Trophoblast cell (in vitro differentiated cells and primary cell): ENCODE results near the gene ABR.

Experiments
- DNase-seq, 2 donors: peaks; one replicate each; pipeline ENCODE4 v3.0.0-alpha.2; 2016
- H2AFZ ChIP-seq: 2 replicates; pipeline ENCODE4 v1.6.1; 2013; ENCODE audit warnings: low read length, moderate library complexity, mild to moderate bottlenecking; ENCODE audit not compliant: insufficient read depth, poor library complexity
- H2AK5ac ChIP-seq: 2 replicates; pipeline ENCODE4 v1.6.1; 2013; ENCODE audit warnings: mild to moderate bottlenecking, low read length
- H2BK120ac ChIP-seq: 2 replicates; pipeline ENCODE4 v1.6.1; 2013; ENCODE audit warnings: low read length, mild to moderate bottlenecking, moderate library complexity; ENCODE audit not compliant: insufficient read depth, poor library complexity
- H2BK12ac ChIP-seq: 2 replicates; pipeline ENCODE4 v1.6.1; 2013; ENCODE audit warnings: mild to moderate bottlenecking, low read length, moderate library complexity
- H2BK5ac ChIP-seq: 2 replicates; pipeline ENCODE4 v1.6.1; 2013; ENCODE audit warnings: low read length, low read depth, moderate library complexity, mild to moderate bottlenecking; ENCODE audit not compliant: poor library complexity
- H3K14ac ChIP-seq: 2 replicates; pipeline ENCODE4 v1.6.1; 2013; ENCODE audit warnings: mild to moderate bottlenecking, low read length
- H3K18ac ChIP-seq: 2 replicates; pipeline ENCODE4 v1.6.1; 2013; ENCODE audit warnings: mild to moderate bottlenecking, low read length
- H3K23ac ChIP-seq: 2 replicates; pipeline ENCODE4 v1.6.1; 2013; ENCODE audit warnings: low read length
- H3K27ac ChIP-seq: 2 replicates; pipeline ENCODE4 v1.5.1; 2013; ENCODE audit warnings: low read depth, mild to moderate bottlenecking, inconsistent platforms, low read length, moderate library complexity
- H3K27me3 ChIP-seq: 2 replicates; pipeline ENCODE4 v1.6.1; 2013; ENCODE audit warnings: inconsistent platforms, mild to moderate bottlenecking, low read length, moderate library complexity; ENCODE audit not compliant: insufficient read depth
- H3K36me3 ChIP-seq, 2 experiments: 1 replicate in 1 of 2; 2 replicates in 1 of 2; pipeline ENCODE4 v1.6.1; 2013; ENCODE audit warnings: low read length in 2 of 2, mild to moderate bottlenecking in 2 of 2, moderate library complexity in 1 of 2; ENCODE audit not compliant: insufficient read depth in 2 of 2, control insufficient read depth in 1 of 2
- H3K4ac ChIP-seq: 2 replicates; pipeline ENCODE4 v1.6.1; 2013; ENCODE audit warnings: low read depth, mild to moderate bottlenecking, low read length, moderate library complexity
- H3K4me1 ChIP-seq, 2 experiments: 1 replicate in 1 of 2; 2 replicates in 1 of 2; pipeline ENCODE4 v1.6.1; 2013; ENCODE audit warnings: low read length in 2 of 2, mild to moderate bottlenecking in 2 of 2, moderate library complexity in 1 of 2; ENCODE audit not compliant: insufficient read depth in 2 of 2, control insufficient read depth in 1 of 2
- H3K4me2 ChIP-seq: 2 replicates; pipeline ENCODE4 v1.6.1; 2013; ENCODE audit warnings: inconsistent platforms, mild to moderate bottlenecking, low read length, moderate library complexity
- H3K4me3 ChIP-seq: 2 replicates; pipeline ENCODE4 v1.5.1; 2013; ENCODE audit warnings: mild to moderate bottlenecking, low read depth, low read length, inconsistent platforms
- H3K79me1 ChIP-seq: one replicate; pipeline ENCODE4 v1.6.1; 2013; ENCODE audit warnings: low read length
- H3K79me2 ChIP-seq: 2 replicates; pipeline ENCODE4 v1.6.1; 2013; ENCODE audit warnings: low read length, mild to moderate bottlenecking; ENCODE audit not compliant: control insufficient read depth, insufficient read depth, poor library complexity
- H3K9ac ChIP-seq: 2 replicates; pipeline ENCODE4 v1.6.1; 2013; ENCODE audit warnings: mild to moderate bottlenecking, low read length
- H3K9me3 ChIP-seq: 2 replicates; pipeline ENCODE4 v1.6.1; 2013; ENCODE audit warnings: low read depth, mild to moderate bottlenecking, control low read depth, inconsistent platforms, low read length; ENCODE audit not compliant: insufficient read depth
- H4K12ac ChIP-seq: 2 replicates; pipeline ENCODE4 v1.6.1; 2013; ENCODE audit warnings: low read depth, mild to moderate bottlenecking, low read length, moderate library complexity
- H4K8ac ChIP-seq: 2 replicates; pipeline ENCODE4 v1.6.1; 2013; ENCODE audit warnings: low read depth, mild to moderate bottlenecking, low read length, moderate library complexity
- H4K91ac ChIP-seq: one replicate; pipeline ENCODE4 v1.6.1; 2013; ENCODE audit warnings: low read depth, mild to moderate bottlenecking, low read length, moderate library complexity
- WGBS: extraction: QIAGEN DNeasy Blood & Tissue Kit; methylation state at CpG from one replicate; pipeline ENCODE4 v1.1.7; 2013; ENCODE audit warnings: missing lambda C conversion rate; ENCODE audit not compliant: insufficient read length, insufficient coverage; ENCODE audit errors: extremely low coverage; 5-methylcytosine and 5-hydroxymethylcytosine counted together

Gene ABR

GRCh38 chr17:979212-979538, 200.6 kb downstream of the ABR start:
- Histone ChIP-seq H3K27me3 (no peaks in the 10 kb centered on the region), H2BK120ac (no peak overlapping the region), H3K79me1 (peaks cover 16% of the 10 kb centered on the region), H3K18ac (peak overlapping the region; percentile 90), H4K8ac (no peak overlapping the region), H2AK5ac (no peak overlapping the region), H3K4ac (peak overlapping the region; percentile 87), H2BK12ac (no peak overlapping the region), H3K4me2 (peak overlapping the region; percentile 71), H2AFZ (no peak overlapping the region), H3K4me3 (peak overlapping the region; percentile 99), H3K36me3 (peaks cover 0 to 2% of the 10 kb centered on the region in 2 experiments), H4K91ac (peak overlapping the region; percentile 50), H3K79me2 (peaks cover 29% of the 10 kb centered on the region), H2BK5ac (peak overlapping the region; percentile 78), H3K4me1 (peaks cover 11 to 15% of the 10 kb centered on the region in 2 experiments), H3K23ac (no peak overlapping the region), H3K9ac (peak overlapping the region; percentile 97), H3K14ac (peak overlapping the region; percentile 84), H4K12ac (peak overlapping the region; percentile 67), H3K9me3 (no peaks in the 10 kb centered on the region), H3K27ac (peak overlapping the region; percentile 81)
- no peak for DNase-seq
- WGBS = no CpG with 5 or more reads among the region's 42 CpGs

DNA sequence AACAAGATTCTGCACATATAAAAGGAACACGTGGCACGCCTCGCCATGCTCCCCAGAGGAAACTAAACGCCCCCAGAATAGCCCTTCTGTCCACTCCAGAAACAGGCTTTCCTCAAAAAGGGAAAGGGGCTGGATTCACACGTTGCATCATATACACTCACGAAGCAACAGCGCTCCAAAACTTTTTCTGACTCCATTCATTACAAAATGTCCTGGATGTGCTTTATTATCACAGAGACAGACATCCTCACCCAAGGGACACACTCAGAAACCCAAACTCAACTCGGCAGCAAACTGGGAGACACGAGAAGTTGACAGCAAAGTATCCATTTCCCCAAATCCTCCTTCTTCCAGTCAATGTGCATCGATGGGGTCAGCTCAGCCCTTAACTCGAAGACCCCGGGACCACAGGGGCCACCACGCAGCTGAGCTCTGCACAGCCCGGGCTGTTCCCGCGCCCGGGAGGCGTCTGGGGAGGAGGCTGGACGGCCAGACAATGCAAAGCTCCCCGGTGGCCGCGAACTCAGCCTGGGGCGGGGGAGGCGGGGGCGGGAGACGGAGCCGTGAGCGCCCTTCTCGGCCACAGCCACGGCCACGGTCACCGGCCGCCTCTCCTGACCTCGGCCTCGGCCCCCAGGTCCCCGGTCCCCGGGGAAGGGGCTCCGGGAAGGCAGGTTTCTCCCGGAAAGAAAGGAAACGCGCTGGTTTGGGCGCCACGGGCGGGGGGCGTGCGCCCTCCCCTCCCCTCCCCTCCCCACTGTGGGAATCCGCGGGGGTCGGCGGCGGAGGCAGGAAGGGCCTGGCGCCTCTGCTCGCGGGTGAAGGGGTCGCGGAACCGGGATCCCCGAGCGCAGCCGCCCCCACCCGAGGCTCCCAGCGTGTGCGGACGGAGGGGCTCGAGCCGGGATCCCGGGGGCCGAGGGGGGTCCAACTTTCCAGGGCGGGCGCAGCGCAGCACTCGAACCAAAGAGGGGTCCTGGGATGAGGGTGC, 201.4 kb downstream of the ABR start:
- Histone ChIP-seq H3K27ac (peak overlapping the region; percentile 75), H2AFZ (peak overlapping the region; percentile 86), H3K36me3 (peaks cover 0 to 2% of the 10 kb centered on the region in 2 experiments), H3K4me2 (peak overlapping the region; percentile 77), H3K18ac (peak overlapping the region; percentile 94), H2BK120ac (peak overlapping the region; percentile 90), H3K14ac (peak overlapping the region; percentile 87), H3K27me3 (no peaks in the 10 kb centered on the region), H2BK12ac (peak overlapping the region; percentile 8), H3K79me1 (peaks cover 16% of the 10 kb centered on the region), H4K8ac (peak overlapping the region; percentile 80), H2BK5ac (peak overlapping the region; percentile 87), H3K4me1 (peaks cover 11 to 15% of the 10 kb centered on the region in 2 experiments), H3K79me2 (peaks cover 29% of the 10 kb centered on the region), H3K9ac (peak overlapping the region; percentile 83), H4K91ac (peak overlapping the region; percentile 94), H3K4ac (peak overlapping the region; percentile 99), H4K12ac (peak overlapping the region; percentile 58), H2AK5ac (no peak overlapping the region), H3K9me3 (no peaks in the 10 kb centered on the region), H3K23ac (no peak overlapping the region), H3K4me3 (peak overlapping the region; percentile 87)
- no peak for DNase-seq
- no CpG with 5 or more reads among the region's 72 CpGs for WGBS

DNA sequence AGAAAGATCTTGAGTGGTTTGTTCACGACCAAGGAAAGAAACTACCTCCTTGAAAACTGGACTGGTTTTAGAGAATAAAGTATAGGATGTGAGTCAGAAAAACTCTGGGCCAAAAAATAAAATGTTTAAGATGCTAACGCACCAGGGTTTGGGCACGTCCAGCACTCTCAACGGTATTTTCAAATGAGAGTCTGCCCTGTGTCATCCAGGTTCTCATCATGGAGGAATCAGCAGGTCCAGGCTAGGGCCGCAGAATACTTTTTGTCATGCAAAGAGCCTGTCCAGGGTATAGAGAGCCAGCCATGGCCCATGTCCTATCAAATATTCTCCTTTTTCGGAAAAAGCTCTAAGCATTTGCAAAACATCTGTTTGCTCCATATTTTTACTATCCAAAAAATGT, 202.6 kb downstream of the ABR start:
- Histone ChIP-seq H3K27ac (no peak overlapping the region), H3K4me3 (no peak overlapping the region), H2AK5ac (no peak overlapping the region), H3K23ac (no peak overlapping the region), H4K91ac (no peak overlapping the region), H2BK12ac (no peak overlapping the region), H3K79me1 (peaks cover 16% of the 10 kb centered on the region), H3K4me1 (peaks cover 18 to 19% of the 10 kb centered on the region in 2 experiments), H3K27me3 (no peaks in the 10 kb centered on the region), H3K14ac (no peak overlapping the region), H3K9me3 (no peaks in the 10 kb centered on the region), H4K8ac (no peak overlapping the region), H3K4me2 (peak overlapping the region; percentile 44), H3K18ac (no peak overlapping the region), H3K9ac (no peak overlapping the region), H3K4ac (peak overlapping the region; percentile 71), H3K79me2 (peaks cover 31% of the 10 kb centered on the region), H2AFZ (no peak overlapping the region), H2BK120ac (no peak overlapping the region), H2BK5ac (no peak overlapping the region), H4K12ac (no peak overlapping the region), H3K36me3 (peaks cover 0 to 2% of the 10 kb centered on the region in 2 experiments)
- DNase-seq = no peak
- WGBS = no CpG with 5 or more reads among the region's 6 CpGs

GRCh38 chr17:976312-976711, 203.5 kb downstream of the ABR start:
- H4K8ac ChIP-seq = no peak overlapping the region
- no CpG with 5 or more reads among the region's 6 CpGs for WGBS
- H3K4me1 ChIP-seq = peaks cover 18 to 19% of the 10 kb centered on the region in 2 experiments
- H3K9ac ChIP-seq = no peak overlapping the region
- H3K9me3 ChIP-seq = no peaks in the 10 kb centered on the region
- no peak overlapping the region for H4K91ac ChIP-seq
- H3K79me2 ChIP-seq = peaks cover 34% of the 10 kb centered on the region
- no peak overlapping the region for H3K14ac ChIP-seq
- no peak for DNase-seq
- H2BK12ac ChIP-seq = no peak overlapping the region
- H3K79me1 ChIP-seq = peaks cover 16% of the 10 kb centered on the region
- peak overlapping the region; percentile 71 for H3K4ac ChIP-seq
- H2AFZ ChIP-seq = no peak overlapping the region
- H2BK5ac ChIP-seq = no peak overlapping the region
- H3K4me3 ChIP-seq = no peak overlapping the region
- no peak overlapping the region for H3K23ac ChIP-seq
- H3K4me2 ChIP-seq = no peak overlapping the region
- no peak overlapping the region for H2AK5ac ChIP-seq
- no peak overlapping the region for H2BK120ac ChIP-seq
- H3K36me3 ChIP-seq = peaks cover 0 to 2% of the 10 kb centered on the region in 2 experiments
- H3K27ac ChIP-seq = no peak overlapping the region
- no peak overlapping the region for H4K12ac ChIP-seq
- no peaks in the 10 kb centered on the region for H3K27me3 ChIP-seq
- H3K18ac ChIP-seq = no peak overlapping the region
